ENCODE data around the gene MACROD2.
"Not testable (repeated sequence)": the region's sequence is repeated elsewhere in the genome, so short reads cannot be mapped to it uniquely, and the experiment has no call there.

The MACROD2 gene

DNA sequence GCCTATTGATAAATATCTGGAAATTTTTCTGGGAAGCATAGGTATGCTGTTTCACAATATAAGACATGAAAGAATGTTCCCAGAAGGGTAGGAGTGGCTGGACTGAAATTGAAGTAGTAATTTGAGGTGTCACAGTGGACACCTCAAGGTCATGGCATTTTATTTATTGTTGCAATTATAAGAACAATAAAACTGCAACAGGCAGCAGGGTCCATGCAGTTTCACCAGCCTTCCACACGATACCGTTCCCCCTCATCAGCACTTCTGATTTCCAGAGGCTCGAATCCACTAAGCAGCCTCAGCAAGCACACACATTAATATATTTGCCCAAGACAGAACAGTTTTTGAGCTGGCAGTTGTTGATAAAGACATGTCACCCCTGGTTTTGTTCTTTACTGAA lies 1540.5 kb downstream of the MACROD2 start:
- no peak for DNase-seq (ENCODE audit: low read depth)

- DNase-seq (ENCODE audit: low read depth): not testable (repeated sequence)
These were observed 1541.9 kb downstream of the MACROD2 start for GRCh38 chr20:15537200-15537599.

GRCh38 chr20:15542655-15543054 lies 1547.3 kb downstream of the MACROD2 start:
- no peak for DNase-seq (ENCODE audit: low read depth)

GRCh38 chr20:15544742-15545141 lies 1549.4 kb downstream of the MACROD2 start:
- no peak for DNase-seq (ENCODE audit: low read depth)

- no peak for DNase-seq (ENCODE audit: low read depth)
These were observed 1551.3 kb downstream of the MACROD2 start for GRCh38 chr20:15546525-15547023.

DNA sequence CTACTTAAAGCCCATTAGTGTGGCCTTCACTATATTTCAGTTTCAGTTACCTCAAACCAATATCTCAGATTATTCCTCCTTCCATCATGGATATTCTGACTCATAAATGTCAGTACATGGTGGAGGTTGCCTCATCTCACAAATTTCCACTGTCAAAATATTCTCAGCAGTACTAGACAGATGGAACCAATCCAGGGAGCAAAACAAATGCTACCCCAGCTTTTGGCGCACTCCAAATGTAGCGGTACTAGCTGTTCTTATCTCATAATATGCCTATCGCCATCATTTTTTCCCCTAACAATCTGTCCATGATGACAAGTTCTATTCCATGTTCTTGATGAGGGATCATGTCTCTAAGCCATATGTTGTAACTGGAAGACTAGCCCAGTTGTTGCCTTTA lies 1551.8 kb downstream of the MACROD2 start:
- no peak for DNase-seq (ENCODE audit: low read depth)

GRCh38 chr20:15550116-15550870 lies 1555.0 kb downstream of the MACROD2 start:
- no peak for DNase-seq (ENCODE audit: low read depth)

GRCh38 chr20:15555913-15556312 lies 1560.6 kb downstream of the MACROD2 start:
- DNase-seq (ENCODE audit: low read depth): no peak

DNA sequence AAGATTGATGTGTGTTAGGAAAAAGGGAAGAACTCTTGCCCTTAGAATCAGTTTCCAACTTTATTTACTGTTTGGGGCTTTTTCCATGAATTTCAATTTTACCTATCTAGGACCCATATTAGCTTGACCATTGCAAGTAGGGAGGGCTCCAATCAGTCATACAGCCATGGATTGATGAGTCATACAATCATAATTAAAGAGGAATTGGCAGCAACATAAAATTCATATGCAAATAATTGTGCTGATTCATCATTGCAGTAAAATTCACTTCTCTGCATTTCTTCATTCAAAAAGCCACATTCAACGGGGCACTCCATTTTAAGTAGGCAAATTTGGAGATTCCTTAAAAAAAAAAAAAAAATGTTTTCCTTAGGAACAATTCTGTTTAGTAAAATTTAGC lies 1561.6 kb downstream of the MACROD2 start:
- DNase-seq (ENCODE audit: low read depth): no peak

DNA sequence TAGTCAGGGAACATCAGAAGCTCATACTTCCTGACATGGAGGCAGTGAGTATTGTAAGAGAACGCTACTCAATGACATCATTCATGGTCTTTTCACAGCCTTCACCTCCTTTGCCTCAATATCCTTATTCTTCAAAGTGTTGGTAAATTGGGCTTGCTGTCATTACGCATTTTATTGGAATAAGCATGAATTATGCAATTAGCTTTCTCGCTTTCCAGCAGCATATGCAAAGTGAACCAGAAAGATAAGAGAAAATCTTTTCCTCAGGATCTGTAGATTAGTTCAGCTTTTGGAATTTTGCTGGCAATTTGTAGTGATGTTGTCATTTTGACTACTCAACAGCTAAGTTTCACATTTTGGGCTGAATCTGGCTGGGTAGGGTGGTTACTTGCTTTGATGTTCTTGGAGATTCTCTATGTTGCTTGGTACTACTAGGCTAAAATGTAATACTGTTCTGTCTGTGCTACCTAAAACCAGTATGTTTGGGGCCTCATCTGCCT lies 1565.8 kb downstream of the MACROD2 start:
- DNase-seq (ENCODE audit: low read depth): no peak

- no peak for DNase-seq (ENCODE audit: low read depth)
These were observed 1566.5 kb downstream of the MACROD2 start for GRCh38 chr20:15561707-15562404.

- DNase-seq (ENCODE audit: low read depth): no peak
These were observed 1568.5 kb downstream of the MACROD2 start for GRCh38 chr20:15563836-15564235.

- no peak for DNase-seq (ENCODE audit: low read depth)
These were observed 1569.7 kb downstream of the MACROD2 start for GRCh38 chr20:15564981-15565380.

DNA sequence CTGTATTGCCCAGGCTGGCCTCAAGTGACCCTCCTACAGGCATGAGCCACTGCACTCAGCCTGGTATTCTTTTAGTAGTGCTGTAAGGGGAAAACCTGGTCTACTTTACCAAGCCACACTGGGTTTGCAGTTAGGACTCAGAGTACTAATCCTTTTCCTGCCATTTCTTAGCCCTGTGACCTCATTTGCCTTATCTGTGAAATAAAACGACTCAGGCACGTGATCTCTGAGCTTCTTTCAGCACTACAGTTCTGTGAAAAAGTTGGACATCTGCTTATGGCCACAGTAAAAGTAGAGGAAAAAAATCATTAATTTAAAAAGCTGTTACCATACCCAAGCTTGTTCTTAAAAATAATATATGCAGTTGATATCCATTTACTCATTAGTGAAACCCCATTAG lies 1570.5 kb downstream of the MACROD2 start:
- DNase-seq (ENCODE audit: low read depth): no peak

GRCh38 chr20:15567219-15567618 lies 1571.9 kb downstream of the MACROD2 start:
- DNase-seq (ENCODE audit: low read depth): no peak

GRCh38 chr20:15570156-15570555 lies 1574.8 kb downstream of the MACROD2 start:
- DNase-seq (ENCODE audit: low read depth): no peak

DNA sequence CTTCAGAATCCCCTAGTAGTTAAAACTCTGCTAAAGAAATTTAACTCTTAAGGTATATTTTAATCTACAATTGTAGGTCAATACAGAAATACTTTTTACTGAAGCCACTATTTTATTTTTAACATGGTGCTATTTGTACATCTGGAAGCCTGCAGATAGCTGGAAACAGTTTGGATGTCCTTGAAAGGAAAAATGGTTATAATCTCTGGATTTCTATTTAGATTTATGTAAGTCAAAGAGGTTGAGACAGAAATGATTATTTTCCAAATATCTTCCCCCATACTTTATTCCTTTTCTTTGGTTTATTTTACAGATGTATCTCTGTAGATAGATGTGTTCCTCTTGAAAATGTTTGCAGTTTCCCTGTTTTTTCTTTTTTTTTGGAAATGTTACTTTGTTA lies 1575.7 kb downstream of the MACROD2 start:
- no peak for DNase-seq (ENCODE audit: low read depth)

DNA sequence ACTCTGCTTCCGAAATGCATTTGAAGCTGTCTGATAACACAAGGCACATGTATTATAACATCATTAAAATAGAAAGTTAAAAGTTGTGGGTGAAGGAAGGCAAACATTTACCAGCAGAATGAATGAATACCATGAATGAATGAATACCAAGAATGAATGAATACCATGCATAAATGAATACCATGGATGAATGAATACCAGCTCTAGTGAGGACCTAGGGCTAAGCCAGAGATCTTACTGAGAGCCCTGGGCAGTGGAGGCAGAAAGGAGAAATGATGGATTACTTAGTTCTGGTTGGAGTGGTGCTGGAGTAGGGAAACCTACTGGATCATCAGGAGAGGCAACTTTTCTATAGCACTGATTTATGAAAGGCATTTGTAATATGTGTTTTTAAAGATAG lies 1579.9 kb downstream of the MACROD2 start:
- no peak for DNase-seq (ENCODE audit: low read depth)

- no peak for DNase-seq (ENCODE audit: low read depth)
These were observed 1581.1 kb downstream of the MACROD2 start for GRCh38 chr20:15576411-15576810.

DNA sequence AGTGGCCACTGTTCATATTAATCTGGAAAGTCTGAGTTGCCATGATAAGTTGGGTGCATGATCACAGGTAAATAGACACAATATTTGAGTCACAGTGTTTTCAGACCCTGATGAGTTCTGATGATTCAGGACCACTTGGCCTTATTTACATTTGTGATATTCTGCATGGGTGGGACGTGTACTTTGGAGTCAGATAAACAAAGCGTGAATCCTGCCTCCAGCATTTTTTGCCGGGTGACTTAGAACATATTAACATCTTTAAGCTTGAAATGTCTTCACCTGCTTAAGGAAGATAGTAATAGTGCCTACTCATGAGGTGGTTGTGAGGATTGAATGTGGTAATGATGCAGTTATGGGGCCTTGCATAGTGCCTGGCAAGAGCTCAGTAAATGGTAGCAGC lies 1582.8 kb downstream of the MACROD2 start:
- DNase-seq (ENCODE audit: low read depth): no peak

- DNase-seq (ENCODE audit: low read depth): no peak
These were observed 1584.4 kb downstream of the MACROD2 start for GRCh38 chr20:15579688-15580087.

- no peak for DNase-seq (ENCODE audit: low read depth)
These were observed 1586.9 kb downstream of the MACROD2 start for GRCh38 chr20:15582146-15582760.

GRCh38 chr20:15584507-15584906 lies 1589.2 kb downstream of the MACROD2 start:
- no peak for DNase-seq (ENCODE audit: low read depth)

Measured in stimulated activated CD8-positive, alpha-beta memory T cell treated with anti-CD3 and anti-CD28 coated beads, Interleukin-15, amount 100 ng/mL, for 1 hour (primary cell).